Embryonic facial prominence (tissue), 1 donor: ENCODE results near the gene TP53INP2.
"Not testable (repeated sequence)": the region's sequence is repeated elsewhere in the genome, so short reads cannot be mapped to it uniquely, and the experiment has no call there.

Experiments
- DNase-seq: peaks from one replicate; pipeline ENCODE4 v3.0.0-alpha.2; 2016; ENCODE audit errors: extremely low spot score

The TP53INP2 gene, protein sequence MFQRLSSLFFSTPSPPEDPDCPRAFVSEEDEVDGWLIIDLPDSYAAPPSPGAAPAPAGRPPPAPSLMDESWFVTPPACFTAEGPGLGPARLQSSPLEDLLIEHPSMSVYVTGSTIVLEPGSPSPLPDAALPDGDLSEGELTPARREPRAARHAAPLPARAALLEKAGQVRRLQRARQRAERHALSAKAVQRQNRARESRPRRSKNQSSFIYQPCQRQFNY

GRCh38 chr20:34704177-34705007 is at the start of gene TP53INP2:
Gene TP53INP2 (plus strand): TSS chr20:34704344. CDS start chr20:34708740, 4,396 bp downstream.
- DNase-seq = peak; percentile 85

GRCh38 chr20:34658654-34659053 is 45.5 kb upstream of the TP53INP2 start:
- DNase-seq = not testable (repeated sequence)

- DNase-seq = not testable (repeated sequence)
Measured at GRCh38 chr20:34661811-34662210, 42.3 kb upstream of the TP53INP2 start.

DNA sequence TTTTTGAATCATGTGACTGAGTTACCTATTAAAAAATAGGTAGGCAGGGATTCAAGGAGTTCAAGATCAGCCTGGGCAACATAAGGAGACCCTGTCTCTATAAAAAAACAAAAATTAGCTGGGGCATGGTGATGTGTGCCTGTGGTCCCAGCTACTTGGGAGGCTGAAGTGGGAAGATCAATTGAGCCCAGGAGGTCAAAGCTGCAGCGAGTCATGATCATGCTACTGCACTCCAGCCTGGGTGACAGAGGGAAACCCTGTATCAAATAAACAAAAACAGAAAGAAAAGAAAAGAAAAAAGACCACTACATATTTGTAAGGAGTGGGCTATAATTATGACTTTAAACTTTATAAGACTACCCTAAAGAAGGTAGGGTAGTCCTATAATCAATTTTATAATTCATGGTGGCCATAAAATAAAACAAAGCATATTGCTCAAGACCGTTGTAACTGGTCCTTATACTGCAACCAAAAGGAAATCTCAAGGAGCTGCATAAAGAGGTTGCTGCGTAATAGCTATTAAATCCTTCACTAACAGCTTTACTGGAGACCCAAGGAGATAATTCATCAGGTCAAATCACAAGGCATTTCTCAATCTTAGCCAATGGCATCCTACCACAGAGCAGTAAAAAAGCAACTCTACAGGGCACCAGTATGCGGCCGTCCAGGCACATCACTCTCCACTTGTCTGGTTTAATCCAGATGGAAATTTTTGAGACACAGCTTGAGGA is 40.8 kb upstream of the TP53INP2 start:
- DNase-seq = no peak

GRCh38 chr20:34664751-34665150 is 39.4 kb upstream of the TP53INP2 start:
- DNase-seq = not testable (repeated sequence)

DNA sequence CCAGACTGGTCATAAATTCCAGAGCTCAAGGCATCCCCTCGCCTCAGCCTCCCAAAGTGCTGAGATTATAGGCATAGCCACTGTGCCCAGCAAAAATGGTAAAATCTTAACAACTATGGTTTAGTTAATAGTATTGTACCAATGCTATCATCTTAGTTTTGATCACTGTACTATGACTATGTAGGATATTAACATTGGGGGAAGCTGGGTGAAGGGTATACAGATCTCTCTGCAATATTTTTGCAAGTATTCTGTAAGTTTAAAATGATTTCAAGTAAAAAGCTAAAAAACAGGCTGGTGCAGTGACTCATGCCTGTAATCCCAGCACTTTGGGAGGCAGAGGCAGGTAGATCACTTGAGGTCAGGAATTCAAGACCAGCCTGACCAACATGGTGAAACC is 35.0 kb upstream of the TP53INP2 start:
- no peak for DNase-seq

DNA sequence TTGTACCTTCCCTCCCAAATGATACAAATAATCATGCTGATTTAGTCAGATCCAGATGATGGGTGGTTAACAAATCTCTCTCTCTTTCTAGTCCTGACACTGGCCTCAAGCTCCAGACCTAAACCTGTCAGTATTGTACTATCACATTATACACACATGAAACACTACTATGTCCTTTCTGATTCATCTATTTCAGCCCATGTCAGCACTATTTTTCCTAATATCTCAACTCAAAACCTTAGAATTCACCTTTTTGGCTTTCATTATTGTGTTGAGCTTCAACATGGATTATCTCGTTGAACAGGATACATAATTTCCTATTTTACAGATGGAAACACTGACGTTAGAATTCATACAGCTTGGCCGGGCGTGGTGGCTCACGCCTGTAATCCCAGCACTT is 30.7 kb upstream of the TP53INP2 start:
- no peak for DNase-seq

DNA sequence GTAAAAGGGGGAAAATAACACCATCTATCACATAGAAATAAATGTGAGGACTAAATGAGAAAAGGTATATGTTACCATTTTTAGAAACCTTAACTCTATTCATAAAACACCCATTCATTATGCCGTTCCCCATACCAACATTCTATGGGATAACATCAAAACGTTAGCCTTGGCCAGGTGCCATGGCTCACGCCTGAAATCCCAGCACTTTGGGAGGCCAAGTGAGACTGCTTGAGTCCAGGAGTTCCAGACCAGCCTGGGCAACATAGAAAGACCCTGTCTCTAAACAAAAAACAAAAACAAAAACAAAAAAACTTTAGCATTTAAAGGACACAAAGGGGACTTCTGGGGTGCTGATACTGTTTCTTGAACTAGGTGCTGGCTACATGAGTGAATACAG is 28.6 kb upstream of the TP53INP2 start:
- no peak for DNase-seq

DNA sequence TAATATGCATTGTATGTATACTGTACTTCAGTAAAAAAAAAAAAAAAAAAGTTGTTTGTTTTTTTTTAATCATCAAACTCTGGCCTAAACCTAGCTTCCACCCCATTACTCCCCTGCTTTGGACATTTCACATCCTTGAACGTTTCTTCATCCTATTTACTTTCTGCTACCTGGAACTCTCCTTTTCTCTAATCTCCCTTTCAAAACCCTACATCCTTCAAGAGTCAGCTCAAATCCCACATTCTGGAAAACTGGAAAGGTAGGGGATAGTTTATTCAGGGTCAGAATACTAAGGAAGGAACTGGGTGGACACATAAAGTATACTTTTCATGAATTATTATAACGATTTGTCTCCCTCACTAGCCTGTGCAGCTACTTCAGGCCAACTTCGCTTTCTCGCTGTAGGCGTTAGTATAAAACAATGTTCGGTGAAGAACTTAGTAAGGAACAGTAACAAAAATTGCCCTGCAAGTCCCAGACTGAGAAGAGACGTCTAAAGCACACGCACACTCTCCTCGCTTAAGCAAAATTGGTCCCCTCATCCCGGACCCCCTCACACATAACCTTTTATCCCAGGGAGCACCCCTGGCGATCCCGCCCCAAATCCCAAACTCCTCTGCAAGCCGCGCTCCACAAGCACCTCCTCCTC is 28.0 kb upstream of the TP53INP2 start:
- DNase-seq = no peak

- DNase-seq = peak; percentile 90
Measured at GRCh38 chr20:34676642-34677373, 27.3 kb upstream of the TP53INP2 start, which contains the start of gene PIGU. Gene PIGU (minus strand): TSS chr20:34677092. CDS start chr20:34677085, 7 bp downstream.

GRCh38 chr20:34680586-34681175 is 23.5 kb upstream of the TP53INP2 start:
- DNase-seq = no peak

DNA sequence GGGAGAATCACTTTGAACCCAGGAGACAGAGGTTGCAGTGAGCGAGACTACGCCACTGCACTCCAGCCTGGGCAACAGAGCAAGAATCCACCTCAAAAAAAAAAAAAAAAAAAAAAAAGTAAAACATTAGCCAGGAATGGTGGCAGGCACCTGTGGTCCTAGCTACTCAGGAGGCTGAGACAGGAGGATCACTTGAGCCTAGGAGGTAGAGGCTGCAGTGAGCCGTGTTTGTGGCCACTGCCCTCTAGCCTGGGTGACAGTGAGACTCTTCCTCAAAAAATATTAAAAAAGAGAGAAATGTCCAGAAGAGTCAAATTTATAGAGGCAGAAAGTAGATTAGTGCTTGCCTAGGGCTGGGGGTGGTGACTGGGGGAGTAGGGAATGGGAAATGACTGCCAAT is 20.5 kb upstream of the TP53INP2 start:
- no peak for DNase-seq

GRCh38 chr20:34689486-34689885 is 14.7 kb upstream of the TP53INP2 start:
- no peak for DNase-seq

- no peak for DNase-seq
Measured at GRCh38 chr20:34691838-34692237, 12.3 kb upstream of the TP53INP2 start.

DNA sequence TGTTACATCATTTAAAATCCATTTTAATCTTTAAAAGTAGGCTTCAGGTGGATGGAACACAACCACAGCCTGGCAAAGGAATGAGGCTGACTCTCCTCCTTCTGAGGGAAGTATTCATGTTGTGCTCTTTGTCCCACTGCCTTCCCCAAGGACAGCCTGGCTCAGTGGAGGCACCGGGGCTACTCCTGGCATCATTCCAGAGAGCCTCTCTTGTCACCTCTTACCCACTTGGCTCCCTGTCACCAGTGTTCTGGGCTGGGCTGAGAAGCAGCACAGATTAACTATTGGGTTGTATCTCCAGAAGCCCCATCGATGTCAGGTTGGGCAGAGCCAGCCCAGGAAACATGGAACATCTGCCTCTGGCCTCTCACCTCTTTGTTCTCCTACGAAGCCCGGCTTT is 10.7 kb upstream of the TP53INP2 start:
- DNase-seq = no peak

DNA sequence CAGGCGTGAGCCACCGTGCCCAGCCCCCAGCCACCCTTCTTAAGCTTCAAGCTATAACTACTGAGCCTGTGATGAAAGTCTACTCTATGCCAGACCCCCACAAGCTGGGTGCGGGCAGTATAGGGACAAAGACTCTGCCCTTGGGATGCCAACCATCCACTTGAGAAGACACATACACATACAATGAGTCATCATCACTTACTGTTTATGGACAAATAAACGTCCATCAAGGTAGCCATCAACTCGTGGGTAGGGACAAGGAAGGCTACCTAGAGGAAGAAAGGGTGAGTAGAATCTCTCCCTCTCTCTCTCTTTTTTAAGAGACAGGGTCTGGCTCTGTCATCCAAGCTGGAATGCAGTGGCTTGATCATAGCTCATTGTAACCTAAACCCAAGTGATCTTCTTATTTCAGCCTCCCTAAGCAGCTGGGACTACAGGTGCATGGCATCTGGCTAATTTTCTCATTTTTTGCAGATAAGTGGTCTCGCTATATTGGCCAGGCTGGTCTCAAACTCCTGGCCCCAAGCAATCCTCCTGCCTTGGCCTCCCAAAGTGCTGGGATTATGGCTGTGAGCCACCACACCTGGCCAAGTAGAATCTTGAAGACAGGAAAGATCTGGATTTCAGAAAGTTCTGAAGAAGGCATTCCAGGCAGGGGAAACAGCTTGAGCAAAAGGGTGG is 2.6 kb upstream of the TP53INP2 start:
- DNase-seq = no peak

DNA sequence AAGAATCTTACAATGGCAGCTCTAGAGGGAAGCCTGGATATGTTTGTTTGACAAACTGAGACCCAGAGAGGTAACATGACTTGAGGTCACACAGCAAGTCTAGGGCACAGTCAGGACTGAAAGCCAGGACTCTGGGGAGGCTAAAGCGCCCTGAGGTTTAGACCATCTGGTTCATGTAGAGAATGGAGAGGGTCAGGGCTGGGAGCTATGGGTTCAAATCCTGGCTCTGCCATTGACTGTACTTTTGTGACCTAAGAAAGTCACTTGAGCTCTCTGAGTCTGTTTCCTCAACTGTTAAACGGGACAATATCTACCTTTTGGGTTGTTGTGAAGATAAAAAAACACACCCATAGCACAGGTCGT is 1.1 kb upstream of the TP53INP2 start:
- DNase-seq = no peak

- DNase-seq = no peak
Measured at GRCh38 chr20:34703424-34704176, 544 bp upstream of the TP53INP2 start.

GRCh38 chr20:34705008-34705396 is 858 bp downstream of the TP53INP2 start:
- DNase-seq = no peak
